Kidney capillary endothelial cell (primary cell): ENCODE results near the gene PRKCZ.
"Not testable (repeated sequence)": the region's sequence is repeated elsewhere in the genome, so short reads cannot be mapped to it uniquely, and the experiment has no call there.

Experiments used
- DNase-seq: peaks from one replicate; pipeline ENCODE4 v3.0.0-alpha.2; 2018; ENCODE audit warnings: low spot score

The PRKCZ gene

DNA sequence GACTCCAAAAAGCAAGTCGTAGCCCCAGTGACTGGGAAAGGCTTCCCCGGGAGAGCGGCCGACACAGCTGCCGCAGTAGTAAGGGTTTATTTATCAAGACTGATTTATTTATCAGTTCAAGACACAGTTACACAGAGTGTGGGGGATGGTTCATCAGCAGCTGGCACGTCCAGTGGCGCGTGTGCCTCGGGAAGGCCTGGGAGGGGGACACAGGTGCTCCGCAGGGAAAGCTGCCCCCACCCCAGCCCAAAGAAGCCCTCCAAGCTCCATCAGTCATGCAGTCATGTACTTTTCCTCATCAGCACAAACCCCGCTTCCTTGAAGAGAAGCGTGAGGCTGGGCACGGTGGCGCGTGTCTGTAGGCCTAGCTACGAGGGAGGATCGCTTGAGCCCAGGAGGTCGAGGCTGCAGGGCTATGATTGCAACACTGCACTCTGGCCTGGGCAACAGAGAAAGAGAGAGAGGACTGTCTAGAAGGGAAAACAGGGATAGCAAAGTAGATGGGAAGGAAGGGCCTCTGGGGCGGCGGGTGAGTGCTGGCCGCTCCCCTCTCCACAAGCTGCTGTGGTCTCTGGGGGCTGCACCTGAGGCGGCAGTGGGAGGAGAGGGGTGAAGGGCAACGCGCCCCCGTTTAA lies 53.2 kb downstream of the PRKCZ start:
- DNase-seq, result no peak

DNA sequence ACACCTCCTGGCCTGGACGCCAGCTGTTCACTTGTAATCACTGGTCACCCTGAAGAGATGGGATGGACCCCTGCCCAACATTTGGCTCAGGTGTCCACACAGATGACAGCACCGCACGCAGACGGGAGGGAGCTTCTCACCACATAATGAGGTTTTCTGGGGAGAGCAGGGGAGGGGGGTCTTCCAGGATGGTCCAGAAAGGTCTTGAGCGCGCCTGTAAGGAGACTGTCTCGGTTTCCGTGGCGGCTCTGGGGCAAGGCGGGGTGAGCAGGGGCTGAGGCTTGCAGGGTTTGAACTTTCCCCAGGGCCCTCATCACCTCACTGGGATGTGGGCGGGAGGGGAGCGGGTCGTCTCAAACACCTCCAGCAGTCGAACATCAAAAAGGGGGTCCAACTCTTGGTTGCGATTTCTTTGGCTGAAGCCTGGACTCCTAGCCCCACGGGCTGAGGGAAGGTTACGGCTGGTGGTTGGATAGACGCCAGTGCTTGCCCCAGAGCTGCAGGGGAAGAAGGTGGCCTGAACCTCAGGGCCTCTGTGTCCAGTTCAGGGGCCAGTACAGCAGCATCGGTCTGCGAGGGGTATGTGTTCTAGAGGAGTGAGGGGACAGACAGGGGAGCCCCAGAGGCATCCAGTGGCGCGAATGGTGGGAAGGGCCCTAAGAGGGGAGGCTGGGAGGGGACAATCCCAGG lies 53.8 kb downstream of the PRKCZ start:
- no peak for DNase-seq

GRCh38 chr1:2104621-2105427 lies 54.6 kb downstream of the PRKCZ start:
- no peak for DNase-seq

DNA sequence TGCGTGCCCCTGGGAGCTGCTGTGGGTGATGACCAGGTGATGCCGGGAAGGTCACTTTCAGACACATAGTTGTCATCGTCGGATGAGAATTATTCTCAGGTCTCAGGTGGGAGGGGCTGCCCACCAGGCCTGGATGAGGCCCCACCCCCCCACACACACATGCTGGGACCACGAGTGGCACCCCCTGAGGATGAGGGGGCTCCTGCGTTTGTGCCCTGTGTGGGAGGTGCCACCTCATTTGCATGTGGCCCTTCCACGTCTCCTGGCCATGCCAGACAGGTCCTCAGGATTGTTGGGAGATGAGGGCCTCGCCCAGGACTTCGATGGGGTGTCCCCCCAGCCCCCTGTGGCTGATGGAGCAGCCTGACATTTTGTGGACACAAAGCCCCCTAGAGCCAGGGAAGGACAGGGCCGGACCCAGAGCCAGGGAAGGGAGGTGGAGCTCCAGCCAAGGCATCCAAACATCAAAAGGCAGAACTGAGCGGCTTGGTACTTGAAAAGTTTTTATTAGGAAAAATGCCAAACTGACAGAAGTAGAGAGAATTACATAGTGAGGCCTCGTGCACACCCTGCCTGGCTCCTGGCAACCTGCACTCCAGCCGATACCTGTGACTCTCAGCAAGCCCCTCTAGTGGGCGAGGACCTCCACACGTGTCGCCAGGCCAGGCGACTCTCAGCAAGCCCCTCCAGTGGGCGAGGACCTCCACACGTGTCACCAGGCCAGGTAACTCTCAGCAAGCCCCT lies 55.7 kb downstream of the PRKCZ start:
- DNase-seq, result no peak

- no peak for DNase-seq
Observed at GRCh38 chr1:2106659-2107405, 56.6 kb downstream of the PRKCZ start.

GRCh38 chr1:2107586-2108212 lies 57.5 kb downstream of the PRKCZ start:
- DNase-seq, result no peak

DNA sequence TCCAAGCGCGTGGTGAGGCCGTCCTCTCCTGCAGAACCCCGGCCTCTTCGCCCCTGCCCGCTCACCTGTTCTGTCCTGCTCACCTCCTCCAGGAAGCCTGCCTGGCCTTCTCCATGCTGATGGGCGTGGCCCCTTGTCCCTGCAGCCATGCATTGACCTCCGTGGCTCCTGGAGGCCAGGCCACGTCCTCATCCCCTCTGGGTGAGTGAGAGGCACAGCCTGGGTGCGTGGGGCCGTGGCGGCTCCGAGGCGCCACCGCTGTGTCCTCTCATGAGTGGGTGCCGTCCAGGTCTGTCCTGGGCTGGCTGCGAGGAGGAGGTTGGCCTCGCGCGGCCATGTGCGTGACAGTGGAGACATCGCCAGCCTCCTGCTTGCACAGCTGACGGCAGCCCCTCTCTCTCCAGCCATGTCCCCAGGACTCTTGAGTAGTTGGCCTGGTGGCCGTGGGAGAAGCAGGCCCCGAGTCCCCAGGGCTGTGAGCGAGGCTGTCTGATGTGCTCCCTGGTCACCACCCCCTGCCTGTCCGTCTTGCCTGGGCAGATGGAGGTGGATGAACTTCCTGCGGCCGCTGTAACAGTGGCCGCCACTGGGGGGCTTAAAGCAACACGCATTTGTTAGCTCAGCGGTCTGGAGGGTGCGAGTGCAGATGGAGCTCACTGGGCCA lies 58.1 kb downstream of the PRKCZ start:
- peak; percentile 33 for DNase-seq

DNA sequence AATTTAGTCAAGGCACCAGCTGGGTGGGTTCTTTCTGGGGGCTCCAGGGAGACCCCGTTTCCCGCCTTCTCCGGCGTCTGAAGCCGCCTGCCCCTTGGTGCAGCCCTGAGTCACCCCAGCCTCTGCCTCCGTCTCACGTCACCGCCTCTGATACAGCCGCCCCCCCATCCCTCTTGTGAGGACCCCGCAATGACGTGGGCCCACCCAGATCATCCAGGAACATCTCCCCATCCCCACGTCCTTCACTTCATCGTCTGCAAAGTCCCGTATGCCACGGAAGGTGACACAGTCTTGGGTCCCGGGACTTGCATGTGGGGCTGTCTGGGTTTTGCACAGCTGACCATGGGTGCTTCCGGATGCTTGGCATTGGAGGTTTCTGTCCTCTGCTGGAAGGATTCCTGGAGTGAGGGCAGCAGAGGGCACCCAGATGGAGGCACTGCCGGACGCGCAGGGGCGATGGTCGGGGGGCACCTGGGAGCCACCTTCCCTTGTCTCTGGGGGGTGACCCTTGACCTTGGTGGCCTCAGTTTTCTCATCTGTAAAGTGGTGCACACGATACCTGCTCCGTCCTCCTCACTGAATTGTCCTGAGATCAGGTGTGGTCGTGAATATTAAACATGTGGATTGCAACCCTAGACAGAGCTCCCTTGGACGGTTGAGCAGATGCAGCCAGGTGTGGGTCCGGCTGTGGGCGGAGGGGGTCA lies 58.8 kb downstream of the PRKCZ start:
- no peak for DNase-seq

DNA sequence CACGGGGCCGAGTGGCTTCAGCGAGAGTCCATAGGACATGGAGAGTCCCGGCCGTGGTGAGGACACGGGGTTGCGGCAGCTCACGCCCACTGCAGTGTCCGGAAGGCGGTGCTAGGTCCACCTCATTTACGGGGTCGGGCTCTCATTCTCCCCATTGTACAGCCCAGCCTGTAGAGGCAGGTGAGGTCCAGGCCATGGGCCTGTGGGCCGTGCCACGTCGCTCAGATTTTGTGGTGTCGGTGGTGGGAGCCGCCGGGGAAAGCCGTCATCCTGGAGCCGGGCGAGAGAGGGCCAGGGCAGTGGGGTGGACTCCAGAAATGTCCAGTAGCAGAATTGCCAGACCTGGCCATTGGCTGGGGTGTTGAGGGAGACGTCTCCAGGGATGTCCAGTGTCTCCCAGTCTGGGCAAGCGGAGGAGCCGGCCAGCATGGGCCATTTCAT lies 59.4 kb downstream of the PRKCZ start:
- DNase-seq, result no peak

DNA sequence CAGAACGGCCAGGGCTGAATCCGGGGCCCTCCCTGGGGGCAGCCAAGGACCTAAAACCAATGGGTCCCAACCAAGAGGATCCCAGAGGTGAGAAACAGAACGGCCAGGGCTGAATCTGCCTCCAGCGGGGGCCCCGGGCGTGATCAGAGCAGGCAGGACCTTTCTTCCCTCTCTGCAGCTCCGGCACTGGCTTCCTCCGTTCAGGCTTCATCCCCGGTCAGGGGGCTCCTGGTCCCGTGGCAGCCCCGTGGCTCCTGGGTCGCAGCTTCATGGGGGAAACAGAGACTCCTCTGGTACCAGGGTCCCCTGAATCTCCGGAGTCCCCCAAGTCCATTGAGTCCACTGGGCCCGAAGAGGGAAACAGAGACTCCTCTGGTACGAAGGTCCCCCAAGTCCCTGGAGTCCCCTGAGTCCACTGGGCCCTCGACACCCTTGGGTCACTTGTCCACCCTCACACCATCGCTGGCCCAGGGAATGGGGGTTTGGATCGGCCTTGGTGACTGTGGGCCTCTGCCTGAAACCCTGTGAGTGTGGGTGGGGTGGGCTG lies 60.1 kb downstream of the PRKCZ start:
- DNase-seq, result no peak

DNA sequence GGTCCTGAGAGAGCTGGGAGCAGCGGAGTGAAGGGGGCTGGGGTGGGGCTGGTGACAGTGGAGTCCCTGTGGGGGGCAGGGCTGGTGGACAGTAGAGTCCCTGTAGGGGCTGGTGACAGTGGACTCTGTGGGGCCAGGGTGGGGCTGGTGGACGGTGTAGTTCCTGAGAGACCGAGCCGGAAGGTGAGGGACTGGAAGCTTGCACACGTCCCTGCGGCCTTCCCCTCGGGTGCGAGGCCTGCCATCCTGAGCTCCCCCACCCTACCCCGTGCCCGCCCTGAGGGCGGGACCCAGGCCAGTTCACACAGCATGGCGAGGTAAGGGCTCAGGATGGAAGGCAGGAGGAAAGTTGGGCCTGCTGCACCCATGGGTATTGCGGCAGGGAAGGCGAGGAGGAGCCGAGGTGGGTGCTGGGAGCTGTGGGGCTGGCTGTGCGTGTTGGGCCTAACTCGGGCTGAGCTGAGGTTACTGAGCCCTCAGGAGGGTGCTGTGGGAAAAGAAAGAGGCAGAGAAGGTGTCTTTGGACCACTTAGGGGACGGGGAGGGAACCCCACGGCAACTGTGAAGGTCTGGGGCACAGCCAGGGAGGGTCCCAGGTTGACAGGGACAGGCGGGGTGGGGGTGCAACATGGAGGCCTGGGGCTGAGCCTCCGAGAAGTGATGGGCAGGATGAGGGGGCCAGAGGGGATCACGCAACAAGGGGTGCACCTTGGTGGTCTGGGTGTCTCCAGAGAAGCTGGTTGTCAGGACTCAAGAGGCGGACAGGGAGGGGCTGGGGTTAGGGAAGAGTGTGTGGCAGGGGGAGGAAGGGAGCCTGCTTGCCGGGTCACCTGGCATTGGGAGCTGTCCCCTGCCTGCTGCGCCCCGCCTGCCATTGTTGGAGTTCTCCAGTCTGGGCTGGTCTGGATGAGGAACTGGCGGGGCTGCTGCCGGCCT lies 60.8 kb downstream of the PRKCZ start:
- no peak for DNase-seq

DNA sequence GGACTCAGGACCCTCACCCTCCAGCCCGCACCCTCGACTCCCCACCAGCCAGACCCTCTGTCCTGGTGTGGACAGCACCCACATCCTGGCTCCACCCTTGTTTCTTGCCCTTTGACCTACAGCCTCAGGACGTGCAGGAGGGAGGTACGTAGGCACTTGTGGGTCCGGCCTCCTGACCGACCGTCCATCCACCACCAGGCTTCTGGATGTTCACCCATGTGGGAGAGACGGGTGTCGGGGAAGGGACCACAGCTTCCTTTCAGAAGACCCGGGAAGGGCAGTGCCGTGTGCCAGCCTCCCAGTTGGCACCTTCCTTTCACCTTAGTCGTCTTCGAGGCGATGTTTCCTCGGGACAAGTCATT lies 61.4 kb downstream of the PRKCZ start:
- no peak for DNase-seq

DNA sequence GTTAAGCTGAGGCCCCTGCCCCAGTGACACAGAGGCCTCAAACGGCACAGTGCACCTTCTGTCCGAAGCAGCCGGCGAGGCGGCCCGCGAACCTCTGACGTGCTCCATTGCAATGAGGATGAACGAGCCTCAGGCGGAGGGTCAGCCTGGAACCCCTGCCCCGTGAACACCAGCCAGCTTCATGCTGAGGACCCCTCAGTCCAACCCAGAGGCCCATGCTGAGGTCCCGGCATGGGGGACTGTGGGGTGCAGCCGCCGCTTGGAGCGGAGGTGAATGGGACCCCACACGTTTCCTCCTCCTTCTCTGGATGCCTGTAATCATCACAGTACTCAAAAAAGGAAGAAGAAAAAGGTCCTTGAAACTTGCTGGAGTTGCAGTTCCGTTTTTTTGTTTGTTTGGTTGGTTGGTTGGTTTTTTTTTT lies 62.1 kb downstream of the PRKCZ start:
- DNase-seq, result no peak

DNA sequence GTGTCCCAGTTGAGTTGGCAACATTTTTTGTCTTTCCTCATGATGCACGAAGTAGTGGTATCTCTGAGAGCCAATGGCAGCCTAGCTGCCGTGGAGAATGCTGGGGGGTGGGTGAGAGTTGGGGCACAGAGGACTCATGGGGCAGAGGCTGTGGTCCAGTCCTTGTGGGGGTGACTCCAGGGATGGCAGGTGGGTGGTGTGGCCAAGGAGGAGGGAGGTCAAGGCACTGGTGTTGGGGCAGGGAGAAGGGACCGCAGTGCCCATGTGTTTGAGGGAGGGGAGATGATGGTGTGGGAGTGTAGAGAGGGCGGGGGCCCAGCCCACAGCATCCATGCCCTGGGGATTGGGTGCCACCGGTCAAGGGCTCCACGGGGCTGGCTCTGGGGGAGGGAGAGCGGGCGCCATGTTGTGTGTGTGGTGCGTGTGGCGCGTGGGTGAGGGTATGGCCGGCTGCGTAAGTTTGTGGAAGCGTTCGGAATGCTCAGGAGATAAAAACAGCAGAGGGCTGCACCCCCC lies 63.5 kb downstream of the PRKCZ start:
- DNase-seq, result no peak

GRCh38 chr1:2114635-2115007 lies 64.4 kb downstream of the PRKCZ start:
- not testable (repeated sequence) for DNase-seq

DNA sequence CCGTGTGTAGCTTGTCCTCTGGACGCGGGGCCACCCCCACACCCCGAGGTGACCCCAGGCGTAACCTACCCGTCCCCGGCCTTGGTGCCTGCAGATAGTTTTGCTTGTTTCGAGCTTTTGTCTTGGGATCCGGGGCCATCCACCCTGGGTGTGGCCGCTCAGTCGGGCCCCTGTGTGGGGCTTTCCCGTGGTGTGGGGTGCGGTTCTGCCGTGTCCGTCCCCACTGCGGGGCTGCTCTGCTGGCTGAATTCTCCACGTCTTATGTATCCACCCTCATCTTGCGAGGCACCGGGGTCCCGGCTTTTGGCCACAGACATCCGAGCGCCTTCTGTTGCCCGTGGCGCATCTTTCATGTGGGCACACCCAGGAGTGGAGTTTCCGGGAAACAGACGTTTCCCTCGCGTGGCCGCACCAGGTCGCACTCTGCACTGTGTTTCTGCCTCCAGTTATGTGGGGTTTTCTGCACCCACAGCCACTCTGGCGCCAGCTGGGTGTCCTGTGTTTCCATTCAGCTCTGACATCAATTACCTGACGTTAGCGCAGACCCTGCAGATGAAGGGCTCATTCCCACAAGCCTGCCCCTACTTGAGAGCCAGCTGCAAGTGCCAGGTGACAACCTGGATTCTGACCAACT lies 64.9 kb downstream of the PRKCZ start:
- no peak for DNase-seq

DNA sequence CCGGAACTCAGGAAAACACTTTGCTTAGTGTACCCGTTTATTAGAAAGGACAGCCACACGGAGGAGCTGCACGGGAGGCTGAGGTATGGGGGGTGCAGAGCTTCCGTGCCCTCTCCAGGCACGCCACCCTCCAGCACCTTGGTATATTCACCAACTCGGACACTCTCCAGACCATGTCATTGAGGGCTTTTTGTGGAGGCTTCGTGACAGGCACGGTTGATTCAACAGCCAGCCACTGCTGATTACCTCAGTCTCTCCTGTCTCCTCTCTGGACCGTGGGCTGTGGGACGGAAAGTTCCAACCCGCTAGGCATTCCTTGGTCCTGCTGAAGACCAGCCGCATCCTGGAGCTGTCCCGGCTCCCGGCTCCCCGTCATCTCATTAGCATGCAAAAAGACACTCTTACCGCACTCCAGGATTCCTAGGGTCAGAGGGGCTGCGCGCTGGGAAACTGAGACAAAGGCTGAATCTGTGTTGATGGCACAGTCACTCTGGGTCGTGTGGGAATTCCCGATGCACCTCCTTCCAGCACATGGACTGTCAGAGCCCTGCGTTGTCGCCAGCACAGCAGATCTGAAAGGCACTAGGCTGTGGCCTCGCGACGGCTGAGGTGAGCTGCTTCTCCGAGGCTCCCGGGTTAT lies 65.6 kb downstream of the PRKCZ start:
- no peak for DNase-seq
